Peyer's patch (tissue), 4 donors: ENCODE results near the gene MUC5AC. TPM values are rescaled to one million over a fixed set of nuclear protein-coding genes. Genes with fewer than 3 reads are reported as not detected.
"Not testable (repeated sequence)": the region's sequence is repeated elsewhere in the genome, so short reads cannot be mapped to it uniquely, and the experiment has no call there.

Experiments
- DNase-seq, 3 donors: peaks; one replicate each; pipeline ENCODE4 v3.0.0-alpha.2; 2017 to 2019
- H3K27ac ChIP-seq, 4 donors: fragments of 200-600 bp; sonication (generic); one replicate each; pipeline ENCODE4 v1.5.1; 2016 to 2019
- H3K27me3 ChIP-seq, 2 donors: fragments of 200-600 bp; sonication (generic); one replicate each; pipeline ENCODE4 v1.5.1; 2019
- H3K36me3 ChIP-seq, 3 donors: fragments of 200-600 bp; sonication (generic); one replicate each; pipeline ENCODE4 v1.5.1; 2016 to 2019
- H3K4me1 ChIP-seq, 4 donors: fragments of 200-600 bp; sonication (generic); one replicate each; pipeline ENCODE4 v1.5.1; 2016 to 2019
- H3K4me3 ChIP-seq, 4 donors: fragments of 200-600 bp; sonication (generic); 1 replicate in 3 of 4; 2 replicates in 1 of 4; pipeline ENCODE4 v1.5.1; 2016 to 2019; ENCODE audit warnings: mild to moderate bottlenecking in 1 of 4
- H3K9me3 ChIP-seq, 4 donors: fragments of 200-600 bp; sonication (generic); one replicate each; pipeline ENCODE4 v1.5.1; 2016 to 2019; ENCODE audit warnings: mild to moderate bottlenecking in 1 of 4
- POLR2A ChIP-seq, 2 donors: fragments of 450-650 bp; IDR thresholded peaks; one replicate each; pipeline ENCODE4 v1.5.1; 2017; ENCODE audit warnings: antibody characterized with exemption in 2 of 2, mild to moderate bottlenecking in 2 of 2, moderate library complexity in 2 of 2
- total RNA-seq, 4 donors: library from RNA; depleted of rRNA; stranded (reverse); fragments of >200 nt; gene quantifications; one replicate each; pipeline ENCODE4 v1.1.0, GENCODE V29; 2016
- TF ChIP-seq, protein P1 (sequence below), 6 experiments: fragments of 450-650 bp in 4 of 6; fragments of 200-600 bp in 2 of 6; sonication (generic) in 1 of 6; IDR thresholded peaks; one replicate each; pipeline ENCODE4 v1.5.1; 2017 to 2019; ENCODE audit warnings: antibody characterized with exemption in 6 of 6, mild to moderate bottlenecking in 3 of 6, moderate library complexity in 1 of 6

Gene MUC5AC
- total RNA-seq, 4 donors from 2014 or later: not detected

DNA sequence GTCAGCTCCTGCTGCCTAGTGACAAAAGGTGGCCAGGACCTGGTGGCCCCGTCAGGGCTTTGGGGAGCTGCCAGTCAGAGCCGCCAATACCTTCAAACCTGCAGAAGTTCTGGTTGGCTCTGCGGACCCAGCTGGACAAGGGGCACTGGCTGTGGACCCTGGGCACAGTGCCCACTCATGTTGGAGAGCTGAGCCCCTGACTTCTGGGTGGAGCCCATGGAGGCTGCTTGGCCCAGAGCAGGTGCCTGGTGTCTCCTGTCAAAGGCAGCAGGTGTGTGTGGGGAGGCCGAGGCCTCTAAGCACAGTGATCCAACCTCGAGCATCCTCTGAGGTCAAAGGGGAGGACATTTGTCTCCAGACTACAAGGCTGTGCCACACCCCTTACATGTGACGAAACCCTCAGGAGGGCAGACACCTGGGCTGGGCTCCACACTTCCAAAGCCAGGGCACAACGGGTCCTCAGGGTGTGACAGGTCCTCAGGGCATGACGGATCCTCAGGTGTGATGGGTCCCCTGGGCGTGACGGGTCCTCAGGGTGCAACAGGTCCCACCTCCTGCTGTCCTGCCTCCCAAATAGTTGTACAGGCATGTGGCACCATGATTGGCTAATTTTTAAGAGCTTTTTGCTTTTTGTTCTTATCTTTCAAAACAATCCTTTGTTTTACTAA is 46.1 kb upstream of the MUC5AC start:
- peak in 1 of 3 donors; percentile 61 for DNase-seq
- no peaks in the 10 kb centered on the region for H3K36me3 ChIP-seq
- TF ChIP-seq POLR2A (IDR thresholded peaks at IDR 0.05): no peak
- TF ChIP-seq, protein P1, sequence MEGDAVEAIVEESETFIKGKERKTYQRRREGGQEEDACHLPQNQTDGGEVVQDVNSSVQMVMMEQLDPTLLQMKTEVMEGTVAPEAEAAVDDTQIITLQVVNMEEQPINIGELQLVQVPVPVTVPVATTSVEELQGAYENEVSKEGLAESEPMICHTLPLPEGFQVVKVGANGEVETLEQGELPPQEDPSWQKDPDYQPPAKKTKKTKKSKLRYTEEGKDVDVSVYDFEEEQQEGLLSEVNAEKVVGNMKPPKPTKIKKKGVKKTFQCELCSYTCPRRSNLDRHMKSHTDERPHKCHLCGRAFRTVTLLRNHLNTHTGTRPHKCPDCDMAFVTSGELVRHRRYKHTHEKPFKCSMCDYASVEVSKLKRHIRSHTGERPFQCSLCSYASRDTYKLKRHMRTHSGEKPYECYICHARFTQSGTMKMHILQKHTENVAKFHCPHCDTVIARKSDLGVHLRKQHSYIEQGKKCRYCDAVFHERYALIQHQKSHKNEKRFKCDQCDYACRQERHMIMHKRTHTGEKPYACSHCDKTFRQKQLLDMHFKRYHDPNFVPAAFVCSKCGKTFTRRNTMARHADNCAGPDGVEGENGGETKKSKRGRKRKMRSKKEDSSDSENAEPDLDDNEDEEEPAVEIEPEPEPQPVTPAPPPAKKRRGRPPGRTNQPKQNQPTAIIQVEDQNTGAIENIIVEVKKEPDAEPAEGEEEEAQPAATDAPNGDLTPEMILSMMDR (IDR thresholded peaks at IDR 0.05): no peak
- no peaks in the 10 kb centered on the region for H3K27me3 ChIP-seq
- H3K4me3 ChIP-seq: no peak overlapping the region
- H3K27ac ChIP-seq: no peak overlapping the region
- no peaks in the 10 kb centered on the region for H3K4me1 ChIP-seq
- H3K9me3 ChIP-seq: no peaks in the 10 kb centered on the region

DNA sequence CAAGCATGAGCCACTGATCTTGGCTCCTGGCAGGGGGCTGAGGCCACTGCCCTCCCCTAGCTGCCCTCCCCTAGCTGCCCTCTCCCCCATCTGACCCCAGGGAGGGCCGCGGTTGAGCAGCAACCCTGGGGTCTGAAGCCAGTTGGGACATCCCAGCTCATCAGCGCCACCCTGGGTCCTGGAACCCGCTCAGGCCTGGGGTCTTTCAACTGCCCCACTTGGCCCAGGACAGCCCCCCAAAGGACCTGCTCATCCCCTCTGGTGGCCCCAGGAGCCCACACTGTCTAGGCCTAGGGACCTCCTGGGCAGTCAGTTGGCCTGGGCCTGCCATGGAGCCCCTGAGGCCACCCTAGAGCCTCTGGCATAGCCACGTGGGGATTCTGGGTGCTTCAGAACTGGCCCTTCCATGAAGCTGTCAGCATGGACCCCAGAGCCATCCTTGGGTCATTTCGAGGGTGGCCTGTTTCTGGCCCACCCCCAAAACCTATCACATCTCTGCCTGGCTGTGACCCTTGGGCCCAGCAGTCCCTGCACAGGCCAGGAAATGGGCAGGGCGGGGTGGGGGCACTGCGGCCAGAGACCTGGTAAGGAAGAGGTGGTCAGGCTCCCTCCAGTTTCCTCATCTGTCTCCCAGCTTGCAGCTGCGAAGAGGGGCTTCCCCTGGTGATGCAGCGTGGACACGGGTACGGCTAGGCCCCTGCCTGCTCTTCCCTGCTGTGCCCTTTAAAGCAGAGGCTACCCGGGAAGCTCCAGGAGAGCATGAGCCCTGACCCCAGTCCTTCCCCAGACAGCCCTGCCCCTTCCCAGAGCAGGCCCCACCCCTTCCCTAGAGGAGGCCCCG is 45.2 kb upstream of the MUC5AC start:
- H3K27me3 ChIP-seq: no peaks in the 10 kb centered on the region
- H3K9me3 ChIP-seq: no peaks in the 10 kb centered on the region
- TF ChIP-seq POLR2A (IDR thresholded peaks at IDR 0.05): no peak
- TF ChIP-seq, protein P1 (IDR thresholded peaks at IDR 0.05): no peak
- no peaks in the 10 kb centered on the region for H3K36me3 ChIP-seq
- H3K27ac ChIP-seq: no peak overlapping the region
- H3K4me1 ChIP-seq: no peaks in the 10 kb centered on the region
- H3K4me3 ChIP-seq: no peak overlapping the region
- DNase-seq: peak in 1 of 3 donors; percentile 70

DNA sequence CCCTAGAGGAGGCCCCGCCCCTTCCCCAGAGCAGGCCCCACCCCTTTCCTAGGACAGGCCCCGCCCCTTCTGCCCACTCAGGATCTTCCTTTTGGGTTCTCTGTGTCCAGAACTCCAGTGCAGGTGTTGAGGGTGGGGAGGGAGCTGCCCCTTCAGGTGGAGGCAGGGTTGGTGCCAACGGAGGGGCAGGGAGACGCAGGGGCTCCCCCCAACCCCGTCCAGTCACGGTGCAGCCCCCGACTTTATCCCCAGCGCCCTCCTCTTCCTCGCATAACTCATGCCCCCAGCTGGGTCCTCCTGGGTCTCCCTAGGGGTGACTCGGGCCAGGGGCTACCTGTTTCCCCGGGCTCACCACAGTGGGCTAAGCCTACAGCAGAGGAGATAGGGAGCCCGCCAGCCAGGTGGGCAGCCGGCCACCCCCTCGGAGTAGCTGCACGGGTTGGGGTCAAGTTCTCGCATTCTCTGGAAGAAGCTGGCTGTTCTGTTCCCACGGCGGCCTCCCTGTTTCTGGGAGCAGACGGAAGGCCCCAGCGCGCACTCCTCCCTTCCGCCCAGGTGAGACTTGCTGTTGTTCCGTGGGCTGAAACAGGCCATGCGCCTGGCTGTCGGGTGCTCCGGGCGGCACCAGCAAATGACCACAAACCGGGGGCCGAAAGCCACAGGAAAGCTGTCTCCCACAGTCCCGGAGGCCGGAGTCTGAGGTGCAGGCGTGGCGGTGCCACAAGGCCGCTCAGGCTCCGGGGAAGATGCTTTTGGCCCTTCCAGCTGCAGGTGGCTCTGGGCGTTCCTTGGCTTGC is 44.1 kb upstream of the MUC5AC start:
- TF ChIP-seq, protein P1 (IDR thresholded peaks at IDR 0.05): no peak
- no peak for TF ChIP-seq POLR2A (IDR thresholded peaks at IDR 0.05)
- DNase-seq: peak in 2 of 3 donors; percentile 42 to 55
- Histone ChIP-seq H3K27ac (no peak overlapping the region), H3K27me3 (no peaks in the 10 kb centered on the region), H3K4me1 (no peaks in the 10 kb centered on the region), H3K4me3 (no peak overlapping the region), H3K36me3 (no peaks in the 10 kb centered on the region), H3K9me3 (no peaks in the 10 kb centered on the region)

DNA sequence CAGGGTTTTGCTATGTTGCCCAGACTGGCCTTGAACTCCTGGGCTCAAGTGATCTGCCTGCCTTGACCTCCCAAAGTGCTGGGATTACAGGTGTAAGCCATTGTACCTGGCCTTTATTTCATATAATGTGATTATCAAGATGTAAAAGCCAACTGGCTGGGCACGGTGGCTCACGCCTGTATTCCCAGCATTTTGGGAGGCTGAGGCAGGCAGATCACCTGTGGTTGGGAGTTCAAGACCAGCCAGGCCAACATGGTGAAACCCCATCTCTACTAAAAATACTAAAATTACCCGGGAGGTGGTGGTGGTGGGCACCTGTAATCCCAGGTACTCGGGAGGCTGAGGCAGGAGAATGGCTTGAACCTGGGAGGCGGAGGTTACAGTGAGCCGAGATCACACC is 42.5 kb upstream of the MUC5AC start:
- H3K27ac ChIP-seq, H3K4me3 ChIP-seq, H3K9me3 ChIP-seq, H3K27me3 ChIP-seq, H3K4me1 ChIP-seq, H3K36me3 ChIP-seq: not testable (repeated sequence)
- peak in 1 of 3 donors; percentile 19 for DNase-seq

DNA sequence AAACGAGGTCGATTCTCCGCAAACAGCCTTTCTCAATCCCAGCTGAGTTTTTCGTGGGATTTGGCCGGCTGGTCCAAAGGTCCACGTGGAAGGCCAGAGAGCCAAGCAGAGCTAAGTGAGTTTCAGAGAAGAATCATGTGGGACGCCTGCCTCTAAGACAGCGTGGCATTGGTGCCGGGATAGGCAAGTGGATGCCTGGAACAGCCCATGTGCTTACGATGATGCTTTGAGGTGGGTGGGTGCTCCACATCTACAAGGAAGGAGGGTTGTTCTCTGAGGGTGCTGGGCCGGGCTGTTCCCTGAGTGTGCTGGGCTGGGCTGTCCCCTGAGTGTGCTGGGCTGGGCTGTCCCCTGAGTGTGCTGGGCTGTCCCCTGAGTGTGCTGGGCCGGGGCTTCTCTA is 41.6 kb upstream of the MUC5AC start:
- Histone ChIP-seq H3K27ac (no peak overlapping the region), H3K36me3 (no peaks in the 10 kb centered on the region), H3K4me3 (no peak overlapping the region), H3K4me1 (no peaks in the 10 kb centered on the region), H3K27me3 (no peaks in the 10 kb centered on the region), H3K9me3 (no peaks in the 10 kb centered on the region)
- no peak for TF ChIP-seq POLR2A (IDR thresholded peaks at IDR 0.05)
- TF ChIP-seq, protein P1 (IDR thresholded peaks at IDR 0.05): no peak
- peak in 2 of 3 donors; percentile 26 to 44 for DNase-seq
